Transverse colon (tissue), 4 donors: ENCODE measurements around the gene MSANTD2.

Experiments
- CTCF ChIP-seq, 5 experiments: fragments of 200-600 bp in 3 of 5; fragments of 450-650 bp in 2 of 5; sonication (generic) in 3 of 5; IDR thresholded peaks; 1 replicate in 2 of 5; 2 replicates in 3 of 5; pipeline ENCODE4 v1.5.1; 2016 to 2017; ENCODE audit warnings: antibody characterized with exemption in 5 of 5, inconsistent platforms in 3 of 5, mild to moderate bottlenecking in 2 of 5, moderate library complexity in 1 of 5
- POLR2A ChIP-seq: fragments of 450-650 bp; IDR thresholded peaks from one replicate; pipeline ENCODE4 v1.6.1; 2016; ENCODE audit warnings: antibody characterized with exemption, mild to moderate bottlenecking, moderate library complexity
- POLR2AphosphoS5 ChIP-seq, 3 donors: sonication (generic); formaldehyde crosslinking; IDR thresholded peaks; one replicate each; pipeline ENCODE4 v1.6.1; 2016; ENCODE audit warnings: antibody characterized with exemption in 3 of 3

GRCh38 chr11:124804884-124805283 is 4.7 kb upstream of the MSANTD2 start:
- TF ChIP-seq CTCF (IDR thresholded peaks at IDR 0.05) (no peak), POLR2AphosphoS5 (IDR thresholded peaks at IDR 0.05) (no peak), POLR2A (no peak)
